Astrocyte of the cerebellum (primary cell): ENCODE data around the gene CPTP.

Source experiments
- DNase-seq: peaks from one replicate; pipeline ENCODE4 v3.0.0-alpha.2; 2011; ENCODE audit warnings: low read depth
- H3K4me3 ChIP-seq: 2 replicates; pipeline ENCODE4 v1.5.1; 2011; ENCODE audit warnings: mild to moderate bottlenecking, low read depth, low read length, moderate library complexity
- CTCF ChIP-seq: IDR thresholded peaks from 2 replicates; pipeline ENCODE4 v1.5.1; 2012; ENCODE audit warnings: low read length, low read depth, moderate library complexity, mild to moderate bottlenecking; ENCODE audit errors: missing control alignments
- in situ Hi-C: cut with HindIII; loops from 2 replicates; pipeline ENCODE4 v1.10.0; 2017; ENCODE audit warnings: low sequenced_read_pairs

The CPTP gene

GRCh38 chr1:1355416-1355815 lies 30.8 kb downstream of the CPTP start:
- in situ Hi-C loops: no loop called here
- peak overlapping the region; percentile 87 for H3K4me3 ChIP-seq
- TF ChIP-seq CTCF: no peak
- DNase-seq: no peak

GRCh38 chr1:1356166-1356795 lies 31.7 kb downstream of the CPTP start:
- in situ Hi-C loops: no loop called here
- DNase-seq: no peak
- no peak for TF ChIP-seq CTCF
- H3K4me3 ChIP-seq: peak overlapping the region; percentile 87

GRCh38 chr1:1356796-1357401 lies 32.3 kb downstream of the CPTP start:
- DNase-seq: no peak
- in situ Hi-C loops: no loop called here
- peak overlapping the region; percentile 87 for H3K4me3 ChIP-seq
- no peak for TF ChIP-seq CTCF

GRCh38 chr1:1357871-1358432 lies 33.4 kb downstream of the CPTP start:
- in situ Hi-C loops: no loop called here
- no peak for TF ChIP-seq CTCF
- no peak for DNase-seq
- H3K4me3 ChIP-seq: peak overlapping the region; percentile 87

GRCh38 chr1:1358433-1359271 lies 34.0 kb downstream of the CPTP start, which contains the start of gene MXRA8:
MXRA8 (minus strand) TSS chr1:1358555; CDS start chr1:1358504, 51 bp downstream.
- no peak for DNase-seq
- peak within 1 kb of the TSS; percentile 87 for H3K4me3 ChIP-seq
- no peak for TF ChIP-seq CTCF
- in situ Hi-C loops: no loop called here

- peak overlapping the region; percentile 87 for H3K4me3 ChIP-seq
- in situ Hi-C loops: no loop called here
- no peak for TF ChIP-seq CTCF
- peak; percentile 80 for DNase-seq
These were observed 34.7 kb downstream of the CPTP start for GRCh38 chr1:1359308-1359663.
